GM19193 (cell line): ENCODE measurements around the gene RIPPLY3.

Experiments
- POLR2A ChIP-seq: IDR thresholded peaks from 4 replicates; pipeline ENCODE4 v1.6.1; 2011; ENCODE audit not compliant: insufficient read depth, insufficient read length; ENCODE audit errors: extremely low read depth

The RIPPLY3 gene, protein sequence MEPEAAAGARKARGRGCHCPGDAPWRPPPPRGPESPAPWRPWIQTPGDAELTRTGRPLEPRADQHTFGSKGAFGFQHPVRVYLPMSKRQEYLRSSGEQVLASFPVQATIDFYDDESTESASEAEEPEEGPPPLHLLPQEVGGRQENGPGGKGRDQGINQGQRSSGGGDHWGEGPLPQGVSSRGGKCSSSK

GRCh38 chr21:37006486-37007291, at the start of gene RIPPLY3:
Gene RIPPLY3 (plus strand): TSS chr21:37006702. CDS start chr21:37006773, 71 bp downstream.
- TF ChIP-seq POLR2A = no peak

DNA sequence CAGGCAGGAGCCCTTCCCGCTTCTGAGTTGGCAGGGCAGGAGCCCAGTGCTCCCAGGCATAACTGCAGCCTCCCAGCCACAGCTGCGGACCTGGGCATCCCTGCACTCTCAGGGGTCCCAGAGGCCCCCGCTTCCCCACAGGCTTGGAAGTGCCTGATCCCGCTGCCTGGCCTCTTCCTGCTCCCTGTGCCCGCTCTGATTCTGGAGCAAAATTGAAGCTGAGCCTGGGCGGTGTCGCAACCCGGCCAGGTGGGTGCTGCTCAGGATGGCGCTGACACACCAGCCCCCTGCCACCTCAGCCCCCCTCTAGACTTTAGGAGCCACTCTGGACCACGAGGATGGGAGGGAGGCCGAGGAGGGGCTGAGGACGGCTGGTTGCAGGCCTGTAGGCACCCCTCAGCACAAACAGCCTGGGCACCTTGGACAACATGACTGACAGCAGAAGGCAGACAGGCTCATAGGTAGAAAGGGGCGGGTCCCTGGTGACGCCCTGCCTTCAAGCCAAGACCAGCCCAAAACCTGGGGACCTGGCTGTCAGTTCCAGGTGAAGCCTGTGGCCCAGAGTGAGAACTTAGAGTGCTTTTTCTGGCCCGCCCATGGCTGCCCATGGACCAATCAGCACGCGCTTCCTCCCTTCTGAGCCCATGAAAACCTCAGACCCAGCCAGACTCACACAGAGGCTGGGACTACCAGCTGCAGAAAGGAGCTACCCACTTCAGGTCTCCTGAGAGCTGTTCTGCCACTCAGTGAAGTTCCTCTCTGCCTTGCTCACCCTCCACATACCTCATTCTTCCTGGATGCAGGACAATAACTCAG, 47.3 kb upstream of the RIPPLY3 start:
- TF ChIP-seq POLR2A = no peak

DNA sequence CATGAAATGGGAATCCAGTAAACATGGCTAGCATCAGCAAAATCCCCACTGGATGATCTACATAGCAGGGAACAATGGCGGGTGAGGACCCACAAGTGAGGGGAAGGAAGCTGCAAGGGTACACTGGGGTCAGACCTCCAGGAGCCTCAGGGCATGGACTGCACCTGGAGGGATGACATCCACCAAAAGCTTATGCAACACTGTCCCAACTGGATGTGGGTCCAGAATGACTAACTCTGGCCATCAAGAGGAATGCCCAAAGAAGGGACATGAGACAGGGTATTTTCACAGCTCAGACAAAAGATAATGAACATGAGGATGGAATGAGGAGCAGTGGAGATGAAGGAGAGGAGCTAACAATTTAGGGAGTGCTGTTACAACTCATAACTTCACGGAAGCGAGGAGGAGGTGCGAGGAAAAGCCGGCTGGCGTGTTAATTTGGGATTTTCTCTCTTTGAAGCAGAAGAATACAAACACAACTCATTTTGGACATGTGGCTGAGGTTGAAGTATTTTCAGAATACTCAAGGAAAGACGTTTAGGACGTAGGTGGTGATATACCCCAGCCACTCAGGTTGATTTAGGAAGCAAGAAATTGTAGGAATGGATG, 45.7 kb upstream of the RIPPLY3 start:
- TF ChIP-seq POLR2A = no peak

DNA sequence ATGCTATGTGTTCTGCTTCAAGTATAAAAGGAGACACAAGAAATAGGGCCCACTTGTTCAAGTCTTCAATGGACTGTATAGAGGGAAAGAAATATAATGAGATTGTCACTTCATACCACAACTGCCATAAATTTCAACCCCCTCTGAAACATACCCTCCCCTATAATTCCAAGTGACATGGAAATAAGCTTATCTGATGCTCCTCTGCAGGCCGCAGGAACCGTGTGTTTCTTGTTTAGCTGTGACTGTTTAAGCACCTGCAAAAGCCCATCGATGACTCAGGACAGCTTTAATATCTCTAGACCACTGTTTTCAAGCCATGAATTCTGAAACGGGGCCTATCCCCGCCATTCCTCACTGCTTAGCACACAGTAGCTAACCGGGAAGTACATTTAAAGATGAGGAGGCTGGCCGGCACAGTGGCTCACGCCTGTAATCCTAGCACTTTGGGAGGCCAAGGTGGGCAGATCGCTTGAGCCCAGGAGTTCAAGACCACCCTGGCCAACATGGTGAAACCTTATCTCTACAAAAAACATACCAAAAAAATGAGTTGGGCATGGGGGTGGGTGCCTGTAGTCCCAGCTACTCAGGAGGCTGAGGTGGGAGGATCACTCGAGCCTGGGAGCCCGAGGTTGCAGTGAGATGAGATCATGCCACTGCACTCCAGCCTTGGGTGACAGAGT, 44.3 kb upstream of the RIPPLY3 start:
- no peak for TF ChIP-seq POLR2A

- TF ChIP-seq POLR2A = no peak
Measured at GRCh38 chr21:36964398-36964797, 42.1 kb upstream of the RIPPLY3 start.

GRCh38 chr21:36964827-36965719, 41.4 kb upstream of the RIPPLY3 start:
- TF ChIP-seq POLR2A = no peak

DNA sequence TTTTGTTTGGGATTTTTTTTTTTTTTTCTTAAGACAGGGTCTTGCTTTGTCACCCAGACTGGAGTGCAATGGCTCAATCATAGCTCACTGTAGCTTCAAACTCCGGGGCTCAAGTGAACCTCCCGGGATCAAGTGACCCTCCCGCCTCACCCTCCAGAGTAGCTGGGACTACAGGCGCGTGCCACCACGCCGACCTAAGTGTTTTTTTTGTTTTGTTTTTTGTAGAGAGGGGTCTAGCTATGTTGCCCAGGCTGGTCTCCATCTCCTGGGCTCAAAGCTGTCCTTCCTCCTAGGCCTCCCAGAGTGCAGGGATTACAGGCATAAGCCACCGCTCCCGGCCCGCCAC, 40.8 kb upstream of the RIPPLY3 start:
- TF ChIP-seq POLR2A = no peak

DNA sequence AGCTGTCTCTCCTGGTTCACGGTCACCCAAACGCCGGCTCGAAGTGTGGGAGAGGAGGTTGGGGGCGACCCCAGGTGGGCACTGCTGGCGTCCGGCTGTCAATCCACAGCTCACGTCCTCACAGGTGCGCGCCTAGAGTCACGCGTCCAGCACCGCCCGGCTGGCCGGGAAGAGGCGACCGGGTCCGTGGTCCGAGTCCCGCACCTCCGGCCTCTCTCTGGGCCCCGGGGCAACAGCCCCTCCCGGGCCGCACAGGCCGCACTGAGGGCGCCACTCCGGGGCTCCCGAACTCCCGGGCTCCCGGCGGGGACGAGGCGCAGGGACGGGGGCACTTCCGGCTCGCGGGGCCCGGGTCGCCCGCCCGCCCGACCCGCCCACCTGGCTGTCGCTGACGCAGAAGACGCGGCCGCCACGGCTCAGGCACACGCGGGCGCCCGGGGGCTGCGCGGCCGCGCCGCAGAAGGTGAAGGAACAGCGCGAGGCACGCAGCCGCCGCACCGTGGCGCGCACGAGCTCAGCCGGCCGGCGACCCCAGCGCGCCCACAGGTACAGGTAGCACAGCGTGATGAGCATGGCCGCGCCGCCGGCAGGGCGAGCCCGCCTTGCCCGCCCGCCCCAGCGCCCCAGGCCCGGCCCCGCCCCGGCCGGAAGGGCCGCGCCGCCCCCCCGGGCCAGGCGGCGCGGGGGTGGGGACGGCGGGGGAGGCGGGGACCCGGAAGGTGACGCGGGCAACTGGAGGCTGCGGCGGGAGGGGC, 40.3 kb upstream of the RIPPLY3 start, which contains the start of gene HLCS:
Gene HLCS (minus strand): TSS at position 604 of the 755 bp plus-strand sequence. CDS start 31 bp downstream, at position 573.
- TF ChIP-seq POLR2A = peak; percentile 79

GRCh38 chr21:36966821-36967768, 39.4 kb upstream of the RIPPLY3 start:
- TF ChIP-seq POLR2A = no peak

DNA sequence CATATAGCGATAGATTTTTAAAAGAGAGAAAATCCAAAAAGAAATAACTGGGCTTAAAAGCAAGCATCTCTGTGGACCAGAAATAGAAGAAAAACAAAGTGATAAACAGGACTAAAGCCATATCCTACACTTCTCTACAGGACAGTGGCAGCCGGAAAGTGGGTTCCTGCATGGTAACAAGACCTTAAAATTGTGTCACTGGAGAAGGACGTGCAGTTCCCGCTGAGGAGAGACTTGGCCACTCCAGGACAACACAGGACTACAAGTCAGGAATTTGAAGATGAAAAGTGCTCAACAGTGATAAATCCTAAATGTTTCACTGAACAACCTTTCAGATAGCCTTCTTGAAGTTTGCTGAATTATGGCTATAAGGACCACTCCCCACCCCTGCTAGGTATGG, 38.1 kb upstream of the RIPPLY3 start:
- TF ChIP-seq POLR2A = no peak

GRCh38 chr21:36968976-36969375, 37.5 kb upstream of the RIPPLY3 start:
- TF ChIP-seq POLR2A = no peak
